HG03521 (cell line): ENCODE results near the gene TIAL1.
A peak's percentile ranks its signal among the peaks of the same experiment; 100 is the strongest.
"Not testable (repeated sequence)": the region's sequence is repeated elsewhere in the genome, so short reads cannot be mapped to it uniquely, and the experiment has no call there.

Experiments used
- ATAC-seq: cut with Tn5 transposase; IDR thresholded peaks from one replicate; pipeline ENCODE4 v1.9.1; 2021; ENCODE audit warnings: mild to moderate bottlenecking, moderate library complexity; ENCODE audit not compliant: unreplicated experiment

TIAL1 gene

DNA sequence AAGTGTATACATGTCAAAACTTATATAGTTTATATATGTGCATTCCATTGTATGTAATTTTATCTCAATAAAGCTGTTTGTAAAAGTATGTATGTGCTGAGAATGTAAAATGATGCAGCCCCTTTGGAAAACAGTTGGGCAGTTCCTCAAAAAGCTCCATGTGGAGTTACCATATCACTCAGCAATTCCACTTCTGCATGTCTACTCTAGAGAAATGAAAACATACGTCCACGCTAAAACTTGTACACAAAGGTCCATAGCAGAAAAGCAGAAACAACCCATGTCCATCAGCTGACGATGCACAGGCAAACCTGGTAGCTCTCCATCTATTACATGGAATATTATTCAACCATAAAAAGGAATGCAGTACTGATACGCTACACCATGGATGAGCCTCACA, 45.9 kb downstream of the TIAL1 start:
- ATAC-seq, result no peak

- no peak for ATAC-seq
These were observed 47.3 kb downstream of the TIAL1 start for GRCh38 chr10:119549247-119549999.

- ATAC-seq, result no peak
These were observed 50.8 kb downstream of the TIAL1 start for GRCh38 chr10:119546009-119546408.

GRCh38 chr10:119545310-119545709, 51.5 kb downstream of the TIAL1 start:
- no peak for ATAC-seq

DNA sequence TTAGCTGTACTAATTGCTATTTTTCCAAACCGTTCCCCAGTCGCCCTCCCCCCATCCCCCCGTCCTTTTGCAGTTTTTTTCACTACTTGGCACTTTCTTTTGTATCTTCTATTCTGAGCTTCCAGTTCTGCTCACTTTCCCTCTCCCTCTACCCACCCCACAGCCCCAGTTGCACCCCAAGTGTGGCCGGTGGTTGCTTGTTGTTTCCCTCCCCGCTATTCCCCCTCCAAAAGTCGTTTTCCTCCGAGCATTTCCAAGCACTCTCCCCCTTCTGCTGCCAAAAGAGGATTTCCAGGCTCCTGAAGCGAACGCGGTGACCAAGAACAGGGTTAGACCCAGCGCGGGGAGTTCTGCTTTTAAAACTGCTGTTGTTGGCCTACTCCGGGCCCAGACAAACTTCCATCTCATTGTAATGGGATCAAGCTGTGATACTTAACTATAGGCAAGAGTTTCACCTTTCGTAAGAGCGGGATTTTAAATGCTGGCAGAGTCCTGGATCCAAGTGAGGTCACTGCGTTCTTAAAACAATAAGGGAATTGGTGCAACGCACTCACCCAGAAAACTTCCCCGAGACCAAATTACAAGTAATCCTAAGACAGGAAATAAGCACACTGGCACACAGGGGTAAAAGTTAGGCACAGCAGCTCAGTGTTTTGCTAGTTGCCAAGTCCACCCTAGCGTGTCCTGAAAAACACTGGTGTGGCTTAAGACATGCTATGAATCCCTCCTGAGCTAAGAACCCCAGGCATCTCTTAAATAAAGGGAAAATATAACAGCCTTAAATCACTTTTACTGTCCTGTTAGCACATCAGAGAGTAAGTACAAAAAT, 52.7 kb downstream of the TIAL1 start:
- ATAC-seq, result no peak

GRCh38 chr10:119542988-119543813, 53.6 kb downstream of the TIAL1 start:
- ATAC-seq, result peak; percentile 33

- peak; percentile 67 for ATAC-seq
These were observed 54.3 kb downstream of the TIAL1 start, which contains the start of gene RGS10 for GRCh38 chr10:119542357-119542987. TSS of gene RGS10 (minus strand) at chr10:119542719. CDS start at chr10:119542638, 81 bp downstream.

DNA sequence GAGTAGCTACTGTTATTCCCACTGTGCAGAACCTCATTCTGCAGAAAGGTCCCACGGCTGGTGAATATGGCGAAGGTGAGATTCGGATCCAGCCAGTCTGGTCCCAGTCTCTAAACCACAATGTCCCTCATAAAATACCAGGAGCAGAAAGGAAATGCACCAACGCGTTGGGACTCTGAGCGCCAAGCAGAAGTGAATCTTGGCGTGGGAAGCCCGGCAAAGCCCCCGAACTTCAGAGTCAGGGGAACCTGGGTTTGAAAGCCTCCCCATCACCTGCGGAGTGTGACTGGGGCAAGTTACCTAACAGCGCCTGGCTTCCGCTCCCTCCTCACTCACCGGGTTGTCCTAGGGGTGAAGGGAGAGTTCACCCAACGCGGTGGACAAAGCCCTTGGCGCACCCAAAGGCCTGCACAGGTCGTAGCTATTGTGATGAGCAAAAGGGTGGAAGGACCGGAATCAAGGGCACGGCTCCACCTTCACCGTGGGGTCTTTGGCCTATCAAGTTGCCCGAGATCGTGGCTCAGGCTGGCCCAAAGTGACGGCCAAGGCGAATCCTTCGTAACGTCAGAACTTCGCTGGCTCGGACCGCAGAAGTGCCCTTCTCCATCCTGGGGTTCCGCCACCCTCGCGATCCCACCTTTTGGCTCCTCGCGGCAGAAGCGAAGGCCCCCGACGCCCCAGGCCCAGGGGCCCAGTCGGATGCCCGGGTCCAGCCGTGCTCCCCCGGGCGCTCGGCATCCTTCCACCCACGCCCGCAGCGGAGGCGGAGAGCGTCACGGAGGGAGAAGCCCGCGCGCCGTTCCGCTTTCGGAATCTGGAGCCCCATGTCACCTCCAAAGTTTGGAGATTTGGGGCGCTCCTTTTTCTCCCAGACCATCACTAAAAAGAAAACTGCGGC, 55.1 kb downstream of the TIAL1 start:
- no peak for ATAC-seq

DNA sequence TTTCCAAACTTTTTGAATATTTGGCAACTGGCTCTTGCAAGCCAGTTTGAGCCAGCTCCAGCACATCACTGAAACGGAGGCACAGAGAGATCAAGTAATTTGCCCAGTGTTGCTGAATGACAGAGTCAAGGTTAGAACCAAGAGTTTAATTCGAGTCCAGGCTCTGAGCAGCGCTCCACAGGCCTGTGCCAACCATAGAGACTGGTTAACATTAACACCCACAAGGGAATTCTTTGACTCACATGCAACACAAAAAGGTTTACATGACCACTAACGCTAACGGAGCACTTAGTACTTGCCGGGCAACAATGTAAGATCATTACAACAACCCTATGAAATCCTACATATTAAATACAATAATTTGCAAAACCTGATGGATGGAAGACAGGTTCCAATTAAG, 55.7 kb downstream of the TIAL1 start:
- no peak for ATAC-seq

GRCh38 chr10:119540038-119540437, 56.7 kb downstream of the TIAL1 start:
- ATAC-seq, result no peak

GRCh38 chr10:119539359-119539825, 57.4 kb downstream of the TIAL1 start:
- no peak for ATAC-seq

DNA sequence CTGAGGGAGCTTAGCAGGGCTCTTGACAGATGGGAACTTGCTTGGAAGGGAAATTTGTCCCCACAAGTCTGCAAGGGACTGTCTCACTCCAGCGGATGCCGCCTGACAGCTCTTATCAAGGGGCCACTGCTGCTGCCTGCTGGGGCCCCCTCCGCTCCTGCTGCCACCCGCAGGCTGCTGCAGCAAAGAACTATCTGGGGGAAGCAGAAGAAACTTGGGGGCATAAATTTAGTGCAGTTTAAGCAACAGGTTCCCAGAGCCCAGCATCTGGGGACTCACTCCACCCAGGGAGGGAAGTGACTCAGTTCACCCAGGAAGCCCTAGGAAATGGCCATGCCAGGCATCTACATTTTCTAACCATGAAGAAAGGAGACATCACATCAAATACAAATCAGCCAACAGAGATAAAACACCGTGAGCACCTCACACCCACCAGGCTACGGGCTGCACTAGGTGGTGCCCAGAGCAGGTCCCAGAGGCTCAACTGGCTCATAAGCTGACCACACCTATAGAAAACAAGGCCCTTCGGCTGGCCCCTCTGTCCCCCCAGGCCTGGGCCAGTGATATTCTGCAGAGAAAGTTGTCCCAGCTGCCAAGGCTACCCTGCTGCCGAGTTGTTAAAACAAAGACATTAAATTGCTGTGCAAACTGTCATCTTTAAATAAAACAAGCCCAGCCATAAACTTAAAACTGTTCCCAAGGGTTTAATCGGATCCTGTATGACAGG, 58.0 kb downstream of the TIAL1 start:
- no peak for ATAC-seq

GRCh38 chr10:119537953-119538630, 58.7 kb downstream of the TIAL1 start:
- ATAC-seq, result no peak

GRCh38 chr10:119536508-119537025, 60.2 kb downstream of the TIAL1 start:
- ATAC-seq, result no peak

DNA sequence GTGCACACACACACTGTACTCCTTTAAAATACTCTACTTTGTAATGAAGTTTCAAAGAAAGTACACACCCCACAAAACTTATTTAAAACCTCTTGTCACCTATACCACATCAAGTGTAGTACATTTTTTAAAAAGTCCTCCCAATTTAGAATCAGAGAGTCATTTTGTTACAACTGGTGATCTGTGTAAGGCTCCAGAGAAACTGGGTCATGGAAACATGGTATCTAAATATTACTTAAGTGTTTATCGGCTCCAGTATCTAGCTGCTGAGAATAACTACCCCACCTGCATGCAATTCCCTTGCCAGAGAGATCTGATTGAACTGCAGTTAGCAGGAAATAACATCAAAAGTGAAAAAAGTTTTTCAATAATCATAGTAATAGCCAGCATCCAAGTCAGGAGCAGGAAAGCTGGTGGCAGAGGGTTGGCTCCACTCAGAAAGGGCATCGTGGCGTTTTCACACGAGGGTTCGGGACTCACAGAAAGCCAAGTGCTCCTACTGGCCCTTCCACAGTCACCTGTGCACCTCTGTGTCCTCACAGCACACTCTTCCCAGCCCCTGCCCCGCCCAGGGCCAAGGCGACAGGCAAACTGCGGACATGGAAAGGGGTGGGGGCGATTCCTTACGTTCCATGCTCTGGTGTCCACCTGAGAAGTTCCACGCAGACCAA, 60.8 kb downstream of the TIAL1 start:
- ATAC-seq, result no peak

GRCh38 chr10:119535305-119535704, 61.5 kb downstream of the TIAL1 start:
- no peak for ATAC-seq

DNA sequence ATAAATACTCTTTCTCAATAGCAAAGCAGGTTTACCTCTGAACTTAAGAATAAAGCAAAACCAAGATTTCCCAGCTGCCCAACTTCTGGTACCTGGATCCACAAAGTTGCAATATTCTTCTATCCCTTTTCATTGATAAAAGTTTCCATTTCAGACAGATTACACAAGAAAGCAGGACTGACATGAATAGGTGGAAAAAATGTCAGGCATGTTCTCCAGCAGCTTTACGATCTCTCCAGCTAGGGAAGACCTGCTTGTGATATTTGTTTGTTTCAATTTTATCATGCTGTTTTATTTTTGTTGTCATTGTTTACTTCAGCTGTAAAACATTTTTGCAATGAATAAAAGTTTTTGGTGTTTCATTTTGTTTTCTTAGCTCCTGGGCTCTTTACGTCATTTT, 63.3 kb downstream of the TIAL1 start:
- no peak for ATAC-seq

DNA sequence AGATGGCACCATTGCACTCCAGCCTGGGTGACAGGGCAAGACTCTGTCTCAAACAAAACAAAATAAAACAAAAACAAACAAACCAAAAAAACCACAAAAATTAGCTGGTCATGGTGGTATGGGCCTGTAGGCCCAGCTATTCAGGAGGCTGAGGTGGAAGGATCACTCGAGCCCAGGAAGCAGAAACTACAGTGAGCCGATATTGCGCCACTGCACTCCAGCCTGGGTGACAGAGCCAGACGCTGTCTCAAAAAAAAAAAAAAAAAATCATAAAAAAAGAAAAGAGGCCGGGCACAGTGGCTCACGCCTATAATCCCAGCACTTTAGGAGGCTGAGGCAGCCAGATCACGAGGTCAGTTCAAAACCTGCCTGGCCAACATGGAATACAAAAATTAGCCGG, 64.0 kb downstream of the TIAL1 start:
- not testable (repeated sequence) for ATAC-seq
